Hypothalamus (tissue), 51 donors: ENCODE measurements around the gene TAS2R4.
A peak's percentile ranks its signal among the peaks of the same experiment; 100 is the strongest.
"Not testable (repeated sequence)": the region's sequence is repeated elsewhere in the genome, so short reads cannot be mapped to it uniquely, and the experiment has no call there.

Experiments
- DNase-seq, 51 donors: peaks; one replicate each; lab custom pipeline; 2025; lab: John Stamatoyannopoulos, UW

Gene TAS2R4, protein sequence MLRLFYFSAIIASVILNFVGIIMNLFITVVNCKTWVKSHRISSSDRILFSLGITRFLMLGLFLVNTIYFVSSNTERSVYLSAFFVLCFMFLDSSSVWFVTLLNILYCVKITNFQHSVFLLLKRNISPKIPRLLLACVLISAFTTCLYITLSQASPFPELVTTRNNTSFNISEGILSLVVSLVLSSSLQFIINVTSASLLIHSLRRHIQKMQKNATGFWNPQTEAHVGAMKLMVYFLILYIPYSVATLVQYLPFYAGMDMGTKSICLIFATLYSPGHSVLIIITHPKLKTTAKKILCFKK

DNA sequence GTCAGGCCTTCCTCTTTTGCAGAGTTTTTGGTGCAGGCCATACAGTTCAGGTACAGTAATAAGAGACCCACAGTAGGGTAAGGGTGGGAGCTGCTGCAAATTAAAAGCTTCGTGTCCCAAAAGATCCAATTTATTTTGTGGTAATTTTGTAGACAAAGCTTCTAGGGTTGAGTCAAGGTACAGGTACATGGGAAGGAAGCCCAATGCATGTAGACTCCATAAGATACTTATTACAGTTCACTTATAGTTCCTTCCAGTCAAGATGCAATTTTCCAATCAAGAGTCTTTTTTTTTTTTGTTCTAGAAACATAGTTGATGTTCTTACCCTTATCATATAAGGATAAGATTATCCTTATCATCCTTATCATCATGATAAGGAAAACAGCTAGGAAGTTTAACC, at the start of gene TAS2R4:
TAS2R4 (plus strand) TSS at position 301 of the 400 bp plus-strand sequence. CDS start 1,815 bp downstream, outside the sequence.
- DNase-seq: no peak

DNA sequence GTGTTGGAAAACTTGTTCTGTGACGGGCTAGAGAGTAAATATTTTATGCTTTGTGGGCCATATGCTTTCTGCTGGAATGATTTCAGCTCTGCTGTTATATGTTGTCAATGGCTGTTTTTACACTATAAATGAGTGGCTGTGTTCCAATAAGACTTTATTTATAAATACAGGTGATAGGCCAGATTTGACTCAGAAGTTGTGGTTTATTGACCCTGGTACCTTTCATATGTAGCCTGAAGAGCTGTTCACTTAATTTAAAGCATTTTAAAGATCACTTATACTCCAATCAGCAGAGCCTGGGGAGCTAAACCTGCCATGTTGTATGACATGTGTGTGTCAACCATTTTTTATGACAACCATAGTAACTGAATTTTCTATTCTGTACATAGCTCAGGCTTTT, 47.5 kb upstream of the TAS2R4 start:
- DNase-seq: no peak

DNA sequence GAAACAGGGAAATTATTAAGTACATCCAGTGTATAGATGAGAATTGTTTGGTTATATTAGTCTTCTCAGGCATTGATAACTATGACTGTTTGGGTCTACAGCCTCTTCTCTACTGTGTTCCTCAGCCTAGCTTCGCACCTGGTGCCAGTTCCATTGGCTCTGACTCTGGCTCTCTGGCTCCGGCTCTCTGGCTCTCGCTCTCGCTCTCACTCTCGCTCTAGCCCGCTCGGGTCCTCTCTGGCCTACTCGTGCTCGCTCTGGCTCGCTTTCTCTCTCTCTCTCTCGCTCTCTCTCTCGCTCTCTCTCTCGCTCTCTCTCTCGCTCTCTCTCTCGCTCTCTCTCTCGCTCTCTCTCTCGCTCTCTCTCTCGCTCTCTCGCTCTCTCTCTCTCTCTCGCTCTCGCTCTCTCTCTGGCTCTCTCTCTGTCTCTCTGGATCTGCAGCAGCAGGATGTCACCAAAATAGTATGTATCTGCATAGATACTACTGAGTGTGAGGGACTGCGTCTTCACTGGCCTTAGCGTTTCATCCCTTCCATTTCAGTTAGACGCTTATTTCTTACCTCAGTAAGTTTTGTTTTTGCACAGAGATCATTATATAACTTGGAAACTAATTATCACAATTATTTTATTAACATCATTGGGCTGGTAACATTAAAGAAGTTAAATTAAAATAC, 44.9 kb upstream of the TAS2R4 start:
- DNase-seq: peak in 7 of 51 donors; percentile 2 to 65 (median 8)

DNA sequence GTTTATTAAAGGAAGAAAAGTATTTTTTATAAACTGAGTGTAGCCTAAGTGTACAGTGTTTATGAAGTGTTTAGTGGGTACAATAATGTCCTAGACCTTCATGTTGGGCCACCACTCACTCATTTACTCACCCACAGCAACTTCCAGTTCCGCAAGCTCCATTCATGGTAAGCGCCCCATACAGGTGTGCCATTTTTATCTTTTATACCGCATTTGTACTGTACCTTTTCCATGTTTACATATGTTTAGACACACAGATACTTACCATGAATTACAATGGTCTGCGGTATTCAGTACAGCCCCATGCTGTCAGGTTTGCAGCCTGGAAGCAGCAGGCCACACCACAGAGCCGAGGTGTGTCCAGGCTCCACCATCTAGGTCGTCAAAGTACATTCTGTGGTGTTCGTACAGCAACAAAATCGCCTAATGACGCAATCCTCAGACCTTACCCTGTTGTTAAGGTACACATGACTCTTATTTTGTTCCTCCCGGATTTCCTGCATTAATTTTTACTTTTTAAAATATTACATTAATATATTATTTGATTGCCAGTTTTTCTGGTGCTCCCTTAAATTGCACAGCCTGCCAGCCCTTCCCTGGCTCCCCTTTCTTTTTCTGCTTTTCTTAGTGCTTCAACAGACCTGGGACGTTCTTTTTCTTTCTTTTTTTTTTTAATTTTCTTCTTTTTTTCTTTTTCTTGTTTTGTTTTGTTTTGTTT, 39.2 kb upstream of the TAS2R4 start:
- no peak for DNase-seq

DNA sequence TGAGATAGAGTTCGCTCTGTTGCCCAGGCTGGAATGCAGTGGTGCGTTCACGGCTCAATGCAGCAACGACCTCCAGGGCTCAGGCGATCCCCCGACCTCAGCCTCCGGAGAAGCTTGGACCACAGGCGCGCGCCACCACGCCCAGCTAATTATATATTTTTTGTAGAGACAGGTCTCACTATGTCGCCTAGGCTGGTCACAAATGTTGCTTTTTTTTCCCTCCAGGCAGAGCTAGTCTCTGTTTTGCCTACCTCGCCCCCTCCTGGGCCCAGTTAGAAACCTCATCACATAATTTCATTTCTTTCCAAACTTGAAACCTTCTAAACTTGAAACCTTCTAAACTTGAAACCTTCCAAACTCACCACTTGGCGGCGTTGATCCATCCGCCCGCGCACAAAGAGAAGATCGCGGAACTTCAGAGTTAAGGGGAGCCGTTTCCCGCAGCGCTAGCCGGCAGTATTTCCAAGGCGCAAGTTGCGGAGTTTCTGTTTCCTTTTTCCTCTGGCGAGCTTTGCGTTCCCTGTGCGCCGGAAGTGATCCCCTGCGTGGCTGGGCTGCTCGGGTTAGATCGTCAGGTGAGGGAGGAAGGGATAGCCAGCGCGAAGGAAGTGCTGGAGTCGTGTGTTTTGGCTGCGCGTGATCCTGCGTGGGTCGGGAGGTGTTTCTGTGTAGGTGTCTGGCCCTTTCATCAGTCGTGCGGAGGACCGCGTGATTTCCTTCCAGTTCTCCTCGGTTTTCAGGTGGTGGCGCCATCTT, 38.5 kb upstream of the TAS2R4 start, which contains the start of gene SSBP1:
SSBP1 (plus strand) TSS at position 523 of the 756 bp plus-strand sequence. CDS start 809 bp downstream, outside the sequence.
- peak; percentile 45 to 95 (median 84) for DNase-seq

DNA sequence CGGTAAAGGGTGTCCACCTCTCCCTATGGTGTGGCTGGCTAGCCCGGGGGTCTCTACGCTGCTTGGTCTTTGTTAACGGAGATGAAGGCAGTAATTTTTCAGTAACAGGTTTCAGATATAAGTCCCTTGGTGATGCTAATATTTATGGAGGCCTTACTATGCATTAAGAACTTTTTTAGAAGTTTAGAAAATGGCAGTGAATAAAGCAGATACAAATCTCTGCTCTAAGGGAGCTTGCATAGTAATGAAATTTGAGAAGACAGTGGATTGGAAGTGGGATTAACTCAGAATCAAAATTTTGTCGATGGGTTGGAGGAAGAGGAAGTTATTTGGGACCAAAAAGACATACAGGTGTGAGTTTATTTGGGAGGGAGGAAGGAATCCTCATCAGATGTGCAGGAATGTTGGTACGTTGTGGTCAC, 37.9 kb upstream of the TAS2R4 start:
- no peak for DNase-seq

DNA sequence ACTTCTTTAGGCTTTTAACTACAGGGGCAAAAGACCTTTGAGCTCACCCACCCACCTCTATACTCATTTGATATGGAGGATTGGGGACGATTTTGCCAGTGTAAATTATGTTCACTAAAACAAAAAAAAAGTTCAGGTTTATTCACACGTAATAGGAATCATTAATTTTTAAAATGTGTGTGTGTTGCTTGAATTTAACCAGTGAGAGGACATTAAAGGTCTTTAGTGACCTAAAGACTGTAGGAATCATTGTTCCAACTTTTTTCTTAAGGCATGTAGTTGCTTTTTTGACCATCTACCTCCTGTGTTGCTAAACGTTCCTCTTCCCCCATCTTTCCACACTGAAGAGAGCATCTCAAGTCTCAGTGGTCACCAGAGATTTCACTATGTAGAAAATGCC, 37.2 kb upstream of the TAS2R4 start:
- DNase-seq: no peak

DNA sequence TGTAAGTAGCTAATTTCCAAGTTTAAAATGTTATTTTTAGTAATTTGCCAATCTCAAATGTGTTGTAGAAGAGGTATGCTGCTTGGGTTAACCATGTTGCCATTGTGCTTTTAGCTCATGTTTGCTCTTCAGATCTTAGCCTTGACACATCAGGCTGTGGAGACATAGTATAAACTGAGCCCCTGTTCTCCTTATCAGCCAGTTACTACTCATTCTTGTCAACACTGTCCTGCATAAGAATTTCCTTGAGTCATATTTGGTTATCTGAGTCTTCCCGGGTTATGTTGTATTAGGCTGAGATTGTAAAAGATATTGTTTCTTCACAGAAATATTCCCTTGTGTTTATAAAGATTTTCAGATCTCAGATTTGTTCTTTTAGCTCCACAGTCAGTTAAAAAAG, 34.2 kb upstream of the TAS2R4 start:
- no peak for DNase-seq

DNA sequence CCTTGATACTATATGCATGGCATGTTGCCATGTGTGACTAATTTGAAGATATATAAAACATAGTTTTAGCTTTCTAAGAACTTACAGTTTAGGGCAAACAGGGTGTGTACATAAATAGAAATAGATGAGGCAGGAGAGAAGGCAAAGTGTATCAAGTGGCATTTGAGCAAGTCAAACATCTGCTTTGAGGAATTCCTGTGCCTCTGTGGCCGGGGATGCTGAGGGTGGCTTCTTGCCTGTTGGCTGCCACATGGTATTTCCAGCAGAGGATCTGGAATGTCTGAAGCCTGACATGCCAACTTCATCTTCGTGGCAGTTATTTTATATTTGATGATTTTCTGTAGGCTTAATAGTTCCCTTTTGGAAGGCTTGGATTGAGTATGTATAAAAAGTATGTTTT, 32.3 kb upstream of the TAS2R4 start:
- no peak for DNase-seq

DNA sequence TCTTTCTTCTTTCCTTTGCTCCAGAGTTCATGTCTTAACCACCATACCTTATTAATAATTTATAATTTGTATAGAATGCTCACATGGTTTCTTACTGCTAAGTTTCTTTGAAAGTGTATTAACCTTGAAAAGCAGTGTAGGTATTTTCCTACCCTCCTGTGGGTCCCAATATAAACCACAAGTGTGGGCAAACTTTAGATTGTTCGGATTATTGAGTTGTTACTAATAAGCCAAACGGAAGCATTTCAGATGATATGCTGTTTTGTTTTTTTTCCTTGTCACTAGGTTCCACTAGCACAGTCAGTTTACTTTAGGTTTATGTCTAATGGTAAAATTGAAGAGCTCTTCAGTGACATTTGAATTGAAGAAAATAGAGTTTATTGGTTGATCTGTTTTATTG, 28.1 kb upstream of the TAS2R4 start:
- no peak for DNase-seq

DNA sequence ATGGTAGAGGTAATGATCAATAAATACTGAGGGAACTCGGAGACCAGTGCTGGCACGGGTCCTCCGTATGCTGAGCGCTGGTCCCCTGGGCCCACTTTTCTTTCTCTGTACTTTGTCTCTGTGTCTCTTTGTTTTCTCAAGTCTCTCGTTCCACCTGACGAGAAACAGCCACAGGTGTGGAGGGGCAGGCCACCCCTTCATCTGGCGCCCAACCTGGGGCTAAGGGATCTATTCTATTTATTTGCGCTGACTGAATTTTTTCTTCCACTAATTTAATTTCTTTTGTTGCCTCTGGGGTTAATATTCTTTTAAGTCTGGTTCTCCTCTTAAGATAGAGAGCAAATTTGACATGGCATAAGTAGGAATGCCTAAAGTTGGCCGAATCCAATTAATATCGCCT, 24.6 kb upstream of the TAS2R4 start:
- DNase-seq: not testable (repeated sequence)

DNA sequence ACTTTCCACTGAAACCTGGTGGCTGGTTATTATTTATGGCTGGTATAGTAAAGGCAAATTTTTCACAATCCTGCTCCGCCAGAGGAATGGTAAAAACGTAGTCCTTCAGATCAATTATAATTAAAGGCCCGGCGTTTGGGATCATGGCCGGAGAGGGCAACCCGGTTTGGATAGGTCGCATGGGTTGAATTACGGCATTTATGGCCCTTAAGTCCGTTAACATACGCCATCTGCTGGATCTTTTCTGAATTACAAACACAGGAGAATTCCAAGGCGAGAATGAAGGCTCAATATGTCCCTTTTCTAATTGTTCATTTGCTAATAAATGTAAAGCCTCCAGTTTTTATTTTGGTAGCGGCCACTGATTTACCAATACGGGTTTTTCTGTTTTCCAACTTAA, 23.8 kb upstream of the TAS2R4 start:
- DNase-seq: no peak

DNA sequence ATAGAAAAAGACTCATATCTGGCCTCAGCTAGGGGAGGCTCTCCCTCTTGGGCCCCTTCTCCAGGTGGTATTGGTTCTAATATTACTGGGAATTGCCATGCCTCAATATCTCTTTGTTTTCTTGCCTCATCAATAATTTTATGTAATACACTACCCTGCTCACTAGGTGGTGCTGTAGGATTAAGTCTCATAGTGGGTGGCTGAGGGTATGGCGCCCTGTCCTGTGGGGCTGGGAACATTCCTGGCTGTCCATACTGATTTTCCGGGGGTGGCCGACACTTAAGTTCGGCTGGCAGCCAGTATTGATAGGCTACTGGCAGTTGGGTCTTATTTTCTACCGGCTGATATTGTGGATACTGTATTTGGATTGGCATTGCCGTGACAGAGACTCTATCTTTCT, 21.5 kb upstream of the TAS2R4 start:
- no peak for DNase-seq

DNA sequence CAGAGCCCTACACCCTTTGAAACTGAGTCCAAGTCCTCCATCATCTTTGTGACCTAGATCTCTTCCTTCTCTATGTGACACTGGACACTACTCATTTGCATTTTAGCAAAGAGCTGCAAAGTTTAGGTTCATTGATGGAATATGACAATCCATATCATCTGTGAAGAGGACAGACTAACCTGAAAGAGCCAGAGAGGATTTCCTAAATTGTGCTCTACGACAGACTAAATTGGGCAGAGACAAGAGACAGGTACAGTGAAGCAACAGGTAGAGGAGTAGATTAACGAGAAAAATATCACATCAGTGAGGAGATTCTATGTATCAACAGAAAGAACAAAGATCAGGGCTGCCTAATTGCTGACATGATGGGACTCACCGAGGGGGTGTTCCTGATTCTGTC, 12.7 kb upstream of the TAS2R4 start, which contains the start of gene TAS2R3:
TAS2R3 (plus strand) TSS at position 301 of the 400 bp plus-strand sequence; CDS start at position 363, 62 bp downstream.
- no peak for DNase-seq

DNA sequence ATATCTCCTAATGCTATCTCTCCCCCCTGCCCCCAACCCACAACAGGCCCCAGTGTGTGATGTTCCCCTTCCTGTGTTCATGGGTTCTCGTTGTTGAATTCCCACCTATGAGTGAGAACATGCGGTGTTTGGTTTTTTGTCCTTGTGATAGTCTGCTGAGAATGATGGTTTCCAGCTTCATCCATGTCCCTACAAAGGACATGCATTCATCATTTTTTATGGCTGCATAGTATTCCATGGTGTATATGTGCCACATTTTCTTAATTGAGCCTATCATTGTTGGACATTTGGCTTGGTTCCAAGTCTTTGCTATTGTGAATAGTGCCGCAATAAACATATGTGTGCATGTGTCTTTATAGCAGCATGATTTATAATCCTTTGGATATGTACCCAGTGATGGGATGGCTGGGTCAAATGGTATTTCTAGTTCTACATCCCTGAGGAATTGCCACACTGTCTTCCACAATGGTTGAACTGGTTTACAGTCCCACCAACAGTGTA, 6.3 kb upstream of the TAS2R4 start:
- not testable (repeated sequence) for DNase-seq

DNA sequence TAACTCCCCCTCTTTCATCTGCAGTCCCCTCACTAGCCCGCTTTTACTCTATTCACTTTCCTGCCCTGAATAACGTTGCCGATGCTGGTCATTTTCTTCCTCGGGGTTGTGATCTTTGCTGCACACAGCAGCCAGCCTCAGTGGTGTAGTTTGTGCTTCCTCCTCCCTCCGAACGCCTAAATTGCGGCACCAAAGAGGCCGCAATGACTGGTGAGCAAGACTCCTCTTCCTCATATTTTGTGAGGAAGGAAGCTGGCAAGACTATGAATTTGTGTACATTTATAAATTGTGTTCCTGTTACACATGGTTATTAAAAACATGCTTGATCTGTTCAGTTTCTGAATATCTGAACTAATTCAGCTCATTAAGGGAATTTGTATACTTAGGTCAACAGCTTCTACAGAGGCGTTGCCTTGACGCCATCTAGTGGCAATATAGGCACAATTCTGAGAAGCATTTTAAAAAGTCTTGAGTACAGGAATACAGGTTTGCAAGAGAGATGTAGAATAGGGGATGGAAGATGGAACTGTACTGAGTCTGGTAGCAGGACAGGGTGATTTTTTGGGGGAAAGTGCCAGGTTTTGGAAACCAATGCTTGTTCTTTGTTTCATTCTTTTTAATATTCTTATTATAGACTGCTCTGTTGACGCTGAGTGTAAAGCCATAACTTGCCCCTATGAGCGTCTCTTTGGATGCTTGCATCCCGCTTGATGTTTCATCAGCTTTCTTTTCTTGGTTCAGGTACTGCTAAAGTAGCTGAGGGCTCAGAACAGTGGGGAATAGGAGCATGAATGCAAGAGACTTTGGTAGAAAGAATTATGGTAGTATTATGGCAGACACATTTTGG, 9.5 kb downstream of the TAS2R4 start:
- DNase-seq: peak in 15 of 51 donors; percentile 1 to 63 (median 11)

DNA sequence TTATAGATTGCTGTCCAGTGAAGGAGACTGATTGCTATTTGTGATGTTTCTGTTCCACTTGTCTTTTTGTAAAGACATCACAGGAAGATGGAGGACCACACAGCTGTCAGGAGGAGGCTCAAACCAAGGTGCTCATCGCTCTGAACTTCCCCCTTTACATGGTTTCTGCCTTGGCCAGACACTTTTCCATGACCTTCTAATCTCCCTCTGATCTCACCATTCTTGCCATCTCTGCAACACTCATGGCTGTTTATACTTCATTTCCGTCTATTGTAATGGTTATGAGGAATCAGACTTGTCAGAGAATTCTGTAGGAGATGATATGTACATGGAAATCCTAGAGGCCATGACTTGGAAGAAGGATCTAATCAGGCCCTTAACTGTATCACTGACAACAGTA, 11.8 kb downstream of the TAS2R4 start:
- DNase-seq: no peak

DNA sequence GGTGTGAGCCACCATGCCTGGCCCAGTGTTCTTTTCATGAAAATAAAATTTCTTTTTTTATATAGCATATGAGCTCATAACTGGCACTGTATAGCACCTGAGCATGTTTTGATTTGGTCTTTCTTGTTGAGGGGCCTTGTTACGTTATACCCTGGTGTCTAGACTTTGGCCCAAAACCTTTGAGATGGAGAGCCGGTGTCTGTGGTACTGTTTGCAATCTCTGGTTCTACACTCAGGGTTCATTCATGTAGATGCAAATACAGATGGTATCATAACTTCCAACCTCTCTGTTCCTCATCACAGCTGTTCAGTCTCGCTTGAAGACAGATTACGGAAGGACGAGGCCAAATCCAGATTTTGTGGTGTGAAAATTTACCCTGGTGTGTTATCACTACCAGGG, 13.4 kb downstream of the TAS2R4 start, which contains the start of gene TAS2R5:
TAS2R5 (plus strand) TSS at position 301 of the 400 bp plus-strand sequence. CDS start 145 bp downstream, outside the sequence.
- DNase-seq: no peak

DNA sequence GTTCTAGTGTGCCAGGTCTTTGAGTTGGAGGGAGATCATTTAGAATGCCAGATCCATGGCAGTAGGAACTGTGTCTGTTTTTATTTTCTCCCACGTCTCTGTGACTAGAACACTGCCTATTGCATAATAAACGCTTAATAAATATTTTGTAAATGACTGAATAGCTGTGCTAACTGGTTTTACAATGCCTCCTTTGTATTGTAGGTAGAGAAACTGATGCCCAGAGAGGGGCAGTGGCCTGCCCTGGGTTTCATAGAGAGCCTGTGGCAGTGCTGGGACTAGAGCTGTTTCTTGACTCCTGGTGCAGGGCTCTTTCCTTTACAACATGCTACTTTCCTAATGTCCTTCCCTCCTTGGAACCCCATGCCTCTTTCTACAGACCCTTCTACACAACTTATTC, 16.1 kb downstream of the TAS2R4 start:
- peak in 1 of 51 donors; percentile 13 for DNase-seq
